Activated naive CD4-positive, alpha-beta T cell treated with anti-CD3 and anti-CD28 coated beads, Interleukin-2, amount 10 ng/mL, durations not matched to agents 5 hours and 36 hours (primary cell): ENCODE data around the gene KCTD15. TPM values are rescaled to one million over a fixed set of nuclear protein-coding genes. Genes with fewer than 3 reads are reported as not detected.

Source experiments
- total RNA-seq, 2 experiments: library from RNA; stranded (reverse); gene quantifications; one replicate each; pipeline ENCODE4 v1.2.3, GENCODE V29; 2021

The KCTD15 gene
- total RNA-seq: 1 to 10 TPM; 1.6 to 2.4 TPM

GRCh38 chr19:33796164-33796875 is at the start of gene KCTD15:
KCTD15 (plus strand) TSS chr19:33796870; CDS start chr19:33800455, 3,585 bp downstream.

Other genes starting within 250 kb of the KCTD15 start
- gene CHST8, start 174.9 kb upstream of the KCTD15 start, total RNA-seq: not detected